ENCODE measurements around the gene CD3G. TPM values are rescaled to one million over a fixed set of nuclear protein-coding genes. Genes with fewer than 3 reads are reported as not detected.

CD3G gene
- total and polyA plus RNA-seq, 9 of the 15 experiments (the other 6 are each of a cell fraction or from before 2014, with no cell fraction given), result 0.30 to 1.7 (median 0.47) TPM

DNA sequence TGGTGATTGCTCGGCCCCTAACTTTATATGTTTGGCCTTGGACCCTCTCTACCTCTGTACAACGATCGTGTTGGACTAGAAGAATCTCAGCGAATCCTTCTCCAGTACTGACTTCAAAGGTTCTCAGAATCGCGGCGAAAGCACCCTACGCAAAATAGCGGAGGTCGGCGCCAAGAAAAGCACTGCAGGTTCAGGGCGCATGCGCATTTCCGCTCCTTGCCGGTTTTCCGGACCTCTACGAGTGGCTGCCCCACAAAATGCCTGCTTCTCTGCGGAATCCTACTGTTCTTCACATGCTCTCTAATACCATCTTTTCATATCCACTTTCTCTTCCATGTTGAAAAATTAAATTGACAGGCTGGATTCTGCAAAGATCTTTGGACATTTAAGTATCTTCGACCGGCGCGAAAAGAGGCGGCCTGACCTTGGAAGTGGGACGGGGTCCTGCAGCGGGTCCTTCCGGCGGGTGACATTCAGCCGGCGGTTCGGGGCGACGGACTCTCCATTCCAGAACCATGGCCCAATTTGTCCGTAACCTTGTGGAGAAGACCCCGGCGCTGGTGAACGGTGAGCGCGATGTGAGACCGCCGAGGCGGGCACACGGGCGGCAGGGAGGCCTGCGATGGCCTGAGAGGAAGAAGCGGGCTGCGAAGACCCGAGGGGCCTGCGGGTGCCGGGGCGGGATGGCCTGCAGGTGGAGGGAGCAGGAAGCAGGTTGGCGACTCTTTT, 57.2 kb downstream of the CD3G start, which contains the start of gene ATP5MG (continued):
- no peak for TF ChIP-seq ZNF407 (IDR thresholded peaks at IDR 0.05; ENCODE audit: low read depth)
- TF ChIP-seq, protein P1, sequence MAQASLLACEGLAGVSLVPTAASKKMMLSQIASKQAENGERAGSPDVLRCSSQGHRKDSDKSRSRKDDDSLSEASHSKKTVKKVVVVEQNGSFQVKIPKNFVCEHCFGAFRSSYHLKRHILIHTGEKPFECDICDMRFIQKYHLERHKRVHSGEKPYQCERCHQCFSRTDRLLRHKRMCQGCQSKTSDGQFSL (CRISPR knock-in tag; IDR thresholded peaks at IDR 0.05), result no peak
- TF ChIP-seq, protein P1 (tag; IDR thresholded peaks at IDR 0.05), result no peak
- no peak for TF ChIP-seq ZNF695 (CRISPR knock-in tag; IDR thresholded peaks at IDR 0.05)
- no peak for TF ChIP-seq BRF2 (IDR thresholded peaks at IDR 0.05; ENCODE audit: borderline replicate concordance, insufficient read depth, insufficient read length)
- no peak for TF ChIP-seq MYBL2 (IDR thresholded peaks at IDR 0.05; ENCODE audit: low read depth)
- no peak for TF ChIP-seq MYBL2 (CRISPR knock-in tag; IDR thresholded peaks at IDR 0.05; ENCODE audit: borderline replicate concordance)
- no peak for TF ChIP-seq MXD1 (CRISPR knock-in tag; IDR thresholded peaks at IDR 0.05; ENCODE audit: borderline replicate concordance, poor library complexity, severe bottlenecking)
- no peak for TF ChIP-seq GTF2E2 (tag; IDR thresholded peaks at IDR 0.05)
- no peak for TF ChIP-seq CBFA2T3 (IDR thresholded peaks at IDR 0.05)
- TF ChIP-seq TEAD4 (IDR thresholded peaks at IDR 0.05; ENCODE audit: low read length), result peak; percentile 7; the same call in 1 of the 2 replicates
- TF ChIP-seq TEAD4 (CRISPR knock-in tag; IDR thresholded peaks at IDR 0.05; ENCODE audit: borderline replicate concordance), result no peak
- no peak for TF ChIP-seq ZNF583 (CRISPR knock-in tag; IDR thresholded peaks at IDR 0.05)
- TF ChIP-seq SIRT6 (IDR thresholded peaks at IDR 0.05; ENCODE audit: low read depth, low read length), result no peak
- TF ChIP-seq ATF7 (IDR thresholded peaks at IDR 0.05), result peak; percentile 94
- no peak for TF ChIP-seq ZNF232 (CRISPR knock-in tag; IDR thresholded peaks at IDR 0.05)
- no peak for TF ChIP-seq EP300 (IDR thresholded peaks at IDR 0.05; ENCODE audit: low read length)
- TF ChIP-seq ZNF3 (CRISPR knock-in tag; IDR thresholded peaks at IDR 0.05), result no peak
